SKM-1 (cell line): ENCODE data around the gene PTMA.
A peak's percentile ranks its signal among the peaks of the same experiment; 100 is the strongest.
"Not testable (repeated sequence)": the region's sequence is repeated elsewhere in the genome, so short reads cannot be mapped to it uniquely, and the experiment has no call there.

Experiments used
- DNase-seq: peaks from one replicate; lab custom pipeline; 2025; ENCODE audit not compliant: unreplicated experiment; lab: John Stamatoyannopoulos, UW

PTMA gene

DNA sequence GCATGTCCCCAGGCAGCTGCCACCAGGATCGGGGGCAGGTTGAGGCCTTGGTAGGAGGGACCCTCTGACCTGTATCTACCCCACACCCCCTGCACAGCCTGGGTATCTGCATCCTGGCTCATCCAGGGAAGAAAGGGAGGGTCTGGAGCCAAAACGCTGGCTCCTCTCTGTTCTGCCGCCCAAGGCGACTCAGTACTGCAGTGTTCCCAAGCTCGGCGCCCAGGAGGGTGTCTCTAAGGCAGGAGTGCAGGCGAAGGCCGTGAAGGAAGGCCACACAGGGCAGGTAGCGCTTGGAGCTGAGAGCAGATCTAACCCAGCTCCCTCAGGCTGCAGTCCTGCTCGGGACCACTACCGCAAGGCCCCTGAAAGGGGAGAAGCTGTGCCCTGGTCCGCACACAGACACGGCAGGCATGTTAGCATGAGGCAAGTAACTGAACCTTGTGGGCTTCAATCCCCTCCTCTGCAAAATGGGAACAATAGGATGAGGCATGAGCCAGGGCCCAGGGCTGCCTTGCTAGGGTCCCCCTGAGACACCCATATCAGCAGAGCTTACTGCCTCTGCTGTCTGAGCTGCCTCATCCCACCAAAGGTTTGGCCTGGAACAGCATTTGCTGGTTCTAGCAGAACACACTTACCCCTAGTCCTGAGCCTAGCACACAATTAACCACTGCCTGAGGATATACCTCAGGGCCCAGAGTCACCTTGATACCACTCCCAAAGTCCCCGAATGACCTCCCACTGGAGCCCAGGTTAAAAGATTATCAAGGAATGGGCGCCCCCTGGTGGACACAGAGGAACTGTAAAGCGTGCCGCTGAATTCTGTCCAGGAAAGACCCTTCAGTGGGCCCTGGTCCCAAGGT, 6.5 kb downstream of the PTMA start:
- peak; percentile 43 for DNase-seq

DNA sequence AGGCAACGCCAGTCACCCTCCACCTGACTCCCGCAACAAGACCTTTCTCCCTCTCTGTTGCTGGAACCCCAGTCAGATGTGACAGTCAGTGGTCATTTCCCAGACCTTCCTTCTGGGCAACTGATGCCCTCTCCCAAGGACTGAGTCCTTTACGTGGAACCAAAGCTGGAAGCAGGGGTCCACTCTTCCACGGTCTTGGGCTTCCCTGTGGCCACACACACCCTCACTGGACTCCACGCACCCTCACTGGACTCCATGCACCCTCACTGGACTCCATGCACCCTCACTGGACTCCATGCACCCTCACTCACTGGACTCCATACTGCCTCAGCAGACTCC, 7.1 kb downstream of the PTMA start:
- DNase-seq, result no peak

DNA sequence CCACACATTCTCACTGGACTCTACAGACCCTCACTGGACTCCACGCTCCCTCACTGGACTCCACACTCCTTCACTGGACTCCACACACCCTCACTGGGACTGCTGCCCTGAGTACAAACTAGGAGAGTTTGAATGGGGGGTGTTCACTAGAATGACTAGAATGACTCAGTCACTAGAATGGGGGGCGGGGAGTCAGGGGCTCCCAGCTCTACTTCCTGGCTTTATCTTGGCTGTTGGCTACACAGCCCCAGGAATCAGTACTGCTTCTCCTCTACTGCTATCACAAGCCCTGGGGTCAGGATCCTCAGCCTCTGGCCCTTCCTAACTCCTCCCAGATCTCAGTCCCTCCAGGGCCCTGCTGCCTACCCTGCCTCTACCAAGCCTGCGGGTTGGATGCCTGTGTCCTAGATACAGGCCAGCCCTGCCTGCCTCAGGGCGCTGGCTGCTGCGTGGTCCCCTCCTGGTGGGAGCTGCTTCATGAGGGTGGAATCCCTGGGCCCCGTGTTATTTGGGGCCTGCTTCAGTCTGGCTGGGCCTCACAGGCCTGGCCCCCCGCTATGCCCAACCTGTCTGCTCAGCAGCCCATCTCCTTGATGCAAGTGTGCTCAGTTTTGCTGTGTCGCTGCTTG, 7.8 kb downstream of the PTMA start:
- no peak for DNase-seq

DNA sequence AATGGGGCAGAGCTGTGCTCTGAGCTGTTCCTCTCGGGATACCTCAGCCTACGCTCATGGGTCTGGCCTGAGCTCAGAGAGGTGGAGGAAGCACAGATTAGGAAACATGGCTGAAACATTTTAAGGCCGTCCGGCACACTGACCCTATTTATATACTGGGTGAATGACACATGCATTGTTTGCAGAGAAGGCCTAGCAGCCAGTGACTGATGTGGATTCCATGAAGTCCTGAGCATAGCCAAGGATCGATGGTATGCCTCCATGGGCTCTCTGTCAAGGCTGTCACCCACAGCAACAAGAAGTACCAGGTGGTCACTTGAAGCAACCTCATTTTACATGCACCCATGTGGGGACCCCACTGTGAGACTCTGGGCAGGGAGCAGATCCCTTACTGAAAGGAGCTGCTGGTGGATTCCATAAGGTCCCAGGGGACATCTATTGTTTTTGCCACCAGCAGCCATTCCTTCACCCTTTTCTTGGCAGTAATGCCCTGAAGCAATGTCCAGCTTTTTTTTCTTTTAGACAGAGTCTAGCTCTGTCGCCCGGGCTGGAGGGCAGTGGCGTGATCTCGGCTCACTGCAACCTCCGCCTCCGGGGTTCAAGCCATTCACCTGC, 8.4 kb downstream of the PTMA start:
- no peak for DNase-seq

DNA sequence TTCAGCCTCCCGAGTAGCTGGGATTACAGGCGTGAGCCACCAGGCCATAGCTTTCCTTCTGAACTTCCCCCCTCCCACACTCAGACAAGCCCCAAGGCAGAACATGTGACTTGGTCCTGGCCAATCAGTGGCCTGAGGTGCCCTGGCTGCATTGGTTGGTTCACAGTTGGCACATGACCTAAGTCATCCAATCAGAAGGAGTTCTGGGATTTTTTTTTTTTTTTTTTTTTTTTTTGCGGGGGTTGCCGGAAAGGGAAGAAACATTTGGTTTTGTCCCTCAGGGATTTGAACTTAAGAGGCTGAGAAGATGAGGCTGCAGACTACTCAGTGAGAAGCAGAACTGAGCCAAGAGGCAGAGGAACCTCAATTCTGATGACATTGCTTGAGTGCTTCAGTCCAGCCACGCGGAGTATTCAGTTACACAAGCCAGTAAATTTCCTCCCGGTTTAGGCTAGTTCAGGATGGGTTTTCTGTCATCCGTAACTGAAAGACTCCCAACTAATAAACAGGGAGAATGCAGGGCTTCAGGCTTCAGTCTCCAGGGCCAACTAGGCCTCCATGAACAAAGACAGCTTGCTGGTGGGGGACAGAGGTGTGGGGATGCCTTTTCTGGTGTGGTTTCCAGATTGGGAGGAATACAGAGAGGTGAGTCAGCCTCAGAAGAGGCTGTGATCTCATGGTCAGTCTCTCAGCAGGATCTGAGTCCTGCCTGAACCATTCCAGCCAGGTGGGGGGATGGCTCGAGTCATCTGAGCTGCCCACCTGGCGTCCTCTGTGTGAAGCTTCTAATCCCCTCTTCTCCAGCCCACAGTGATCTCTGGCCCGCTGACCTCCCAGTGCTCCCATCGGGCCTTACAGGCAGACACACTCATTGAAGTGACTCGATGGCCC, 9.2 kb downstream of the PTMA start:
- DNase-seq, result peak; percentile 95

DNA sequence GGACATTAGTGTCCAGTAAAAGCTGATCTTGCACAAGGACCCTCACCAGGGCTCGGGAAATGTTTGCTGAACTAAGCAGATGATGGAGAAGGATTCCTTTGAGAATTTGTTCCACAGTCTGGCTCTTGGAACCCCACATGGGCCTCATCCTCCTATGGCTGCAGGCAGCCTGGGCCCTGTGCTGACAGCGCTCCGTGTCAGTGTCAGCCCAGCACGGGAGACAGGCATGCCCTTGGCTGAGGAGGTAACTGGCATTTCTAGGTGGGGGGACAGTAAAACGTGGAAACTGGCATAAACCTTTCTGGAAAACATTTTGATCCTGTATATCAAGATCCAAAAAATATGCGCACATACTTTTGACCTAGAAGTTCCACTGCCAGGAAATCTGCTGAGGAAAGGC, 10.5 kb downstream of the PTMA start:
- DNase-seq, result no peak

DNA sequence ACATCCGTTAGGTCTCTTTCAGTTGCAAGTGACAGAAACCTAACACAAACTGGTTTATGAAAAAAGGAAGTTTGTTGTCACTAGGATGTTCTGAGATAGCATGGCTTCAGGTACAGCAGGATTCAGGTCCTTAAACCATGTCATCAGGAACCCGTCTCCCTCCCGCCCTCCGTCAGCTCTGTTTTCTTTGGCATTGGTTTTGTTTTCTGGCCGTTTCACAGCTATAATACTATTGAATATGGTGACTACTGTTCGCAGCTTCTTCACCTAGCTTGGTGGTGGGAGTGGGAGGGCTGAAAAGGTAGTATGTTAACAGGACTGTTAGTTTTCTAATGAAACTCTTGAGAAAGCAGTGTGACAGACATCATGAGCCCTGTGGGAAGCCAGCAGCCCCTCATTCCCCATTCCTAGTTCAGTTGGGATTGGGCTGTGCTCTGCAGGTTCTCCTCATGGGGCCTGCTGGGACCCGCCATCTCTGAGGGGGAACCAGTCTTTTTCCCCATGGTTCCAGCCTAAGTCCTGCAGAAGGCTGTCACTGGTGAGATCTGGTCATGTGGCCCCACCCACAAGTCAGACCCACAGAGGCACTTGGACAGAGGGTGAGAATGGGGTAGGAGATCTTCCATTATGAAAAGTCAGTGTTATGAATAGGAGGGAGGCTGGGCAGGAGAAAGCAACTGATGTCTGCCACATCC, 12.1 kb downstream of the PTMA start:
- no peak for DNase-seq

DNA sequence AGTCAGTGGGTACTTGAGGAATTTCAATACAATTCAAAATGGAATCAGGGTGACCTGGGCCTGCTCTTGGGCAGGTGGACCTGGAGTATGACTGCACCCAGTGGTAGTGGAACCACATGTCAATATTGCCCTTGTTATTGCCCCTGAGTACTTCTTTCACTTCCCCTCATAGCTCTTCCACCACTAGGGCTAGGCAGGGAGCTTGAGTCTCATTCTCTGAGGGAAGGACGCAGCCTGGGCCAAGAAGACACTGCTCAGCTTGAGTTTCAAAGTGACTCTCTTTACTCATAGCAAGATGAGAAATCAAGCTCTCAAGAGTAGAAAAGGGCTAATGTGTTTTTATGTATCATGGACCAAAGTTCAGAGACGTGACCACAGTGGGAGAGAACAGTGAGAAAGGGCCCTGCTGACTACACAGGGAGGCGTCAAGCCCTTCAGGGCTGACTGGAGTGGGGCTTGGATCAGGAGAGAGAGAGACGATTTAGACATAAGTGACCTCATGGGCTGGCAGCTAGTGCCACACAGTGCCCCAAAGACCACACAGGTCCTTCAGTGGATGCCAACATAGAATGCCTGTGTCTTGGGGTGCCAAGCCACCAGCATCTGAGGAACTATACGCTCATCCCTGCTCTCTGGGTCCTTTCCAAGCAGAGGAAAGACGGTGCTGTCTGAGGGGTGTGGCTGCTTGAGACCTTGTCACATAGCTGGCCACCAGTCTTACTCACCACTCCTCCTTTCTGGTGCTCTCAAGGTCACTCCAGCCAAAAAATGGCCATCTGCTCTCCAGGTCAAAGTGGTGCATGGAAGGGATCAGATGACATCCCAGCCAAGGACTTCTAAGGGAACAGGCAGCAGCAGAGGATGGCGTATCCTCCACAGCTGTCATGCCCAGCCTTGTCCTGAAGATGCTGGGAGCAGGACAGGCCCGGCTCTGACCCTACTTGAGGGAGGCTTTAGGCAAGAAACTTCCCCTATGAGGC, 13.0 kb downstream of the PTMA start:
- no peak for DNase-seq

DNA sequence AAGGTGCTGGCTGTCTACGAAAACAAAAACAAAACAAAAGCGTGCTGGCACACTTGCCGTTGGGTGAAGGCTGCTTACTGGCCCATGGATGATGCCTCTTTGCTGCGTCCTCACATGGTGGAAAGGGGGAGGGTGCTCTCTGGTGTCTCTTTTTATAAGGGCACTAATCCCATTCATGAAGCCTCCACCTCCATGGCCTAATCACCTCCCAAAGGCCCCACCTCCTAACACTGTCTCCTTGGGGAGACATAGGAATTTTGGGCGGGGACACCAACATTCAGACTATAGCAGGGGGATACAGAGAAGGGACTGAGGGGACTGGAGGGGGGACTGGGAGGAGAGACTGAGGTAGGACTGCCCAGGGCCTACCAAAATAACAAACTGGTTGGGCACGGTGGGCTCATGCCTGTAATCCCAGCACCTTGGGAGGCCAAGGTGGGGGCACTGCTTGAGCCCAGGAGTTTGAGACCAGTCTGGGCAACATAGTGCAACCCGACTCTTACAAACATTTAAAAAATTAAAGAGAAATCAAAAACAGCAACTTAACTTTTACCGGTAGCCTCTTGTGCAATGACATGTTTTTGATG, 14.5 kb downstream of the PTMA start:
- no peak for DNase-seq

DNA sequence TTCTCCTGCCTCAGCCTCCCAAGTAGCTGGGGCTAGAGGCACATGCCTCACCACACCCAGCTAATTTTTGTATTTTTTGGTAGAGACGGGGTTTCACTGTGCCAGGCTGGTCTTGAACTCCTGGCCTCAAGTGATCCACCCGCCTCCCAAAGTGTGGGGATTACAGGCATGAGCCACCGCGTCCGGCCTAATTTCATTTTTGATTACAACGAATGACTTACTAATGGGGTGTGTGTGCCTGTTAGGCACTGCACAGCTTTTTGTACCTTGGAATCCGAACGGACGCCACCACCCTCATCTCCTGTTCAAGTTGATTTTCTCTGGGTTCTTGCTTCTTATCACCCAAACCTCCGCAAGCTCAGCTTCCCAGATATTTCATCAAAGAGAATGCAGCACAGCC, 17.2 kb downstream of the PTMA start:
- no peak for DNase-seq

DNA sequence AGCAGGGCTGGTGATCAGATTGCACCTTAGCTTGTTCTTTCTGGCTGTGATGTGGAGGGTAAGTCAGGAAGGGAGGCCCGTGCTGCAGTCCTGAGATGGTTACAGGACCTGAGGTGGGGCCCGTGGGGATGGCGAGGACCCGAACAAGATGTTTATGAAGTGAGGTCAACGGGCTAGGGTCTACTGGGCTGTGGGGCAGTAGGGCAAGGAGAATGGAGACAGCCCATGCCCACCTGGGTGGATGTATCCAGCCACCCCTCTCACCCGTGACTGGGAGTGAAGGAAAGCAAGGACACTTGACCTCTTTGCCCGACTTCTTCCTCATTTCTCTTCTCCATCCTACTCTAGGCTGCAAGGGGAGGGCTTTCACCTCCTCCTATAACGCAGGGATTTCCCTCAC, 18.0 kb downstream of the PTMA start:
- no peak for DNase-seq

DNA sequence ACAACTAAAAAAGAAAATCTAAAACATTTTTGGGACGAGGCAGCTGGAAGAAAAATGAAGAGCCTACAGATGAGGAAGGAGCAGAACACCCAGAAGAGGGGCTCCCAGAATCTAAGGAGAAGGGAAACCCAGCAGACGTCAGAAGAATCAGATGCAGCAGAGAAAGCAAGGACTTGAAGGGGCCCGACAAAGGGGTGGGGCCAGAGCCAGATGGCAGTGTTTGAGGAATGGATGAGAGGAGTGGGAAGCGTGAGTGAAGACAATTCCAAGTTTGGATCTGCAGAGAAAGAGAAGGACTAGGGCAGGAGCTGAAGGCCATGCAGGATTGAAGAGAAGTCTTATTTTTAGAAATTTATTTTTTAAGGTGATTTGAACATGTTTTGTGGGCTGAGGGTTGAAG, 19.3 kb downstream of the PTMA start:
- no peak for DNase-seq

DNA sequence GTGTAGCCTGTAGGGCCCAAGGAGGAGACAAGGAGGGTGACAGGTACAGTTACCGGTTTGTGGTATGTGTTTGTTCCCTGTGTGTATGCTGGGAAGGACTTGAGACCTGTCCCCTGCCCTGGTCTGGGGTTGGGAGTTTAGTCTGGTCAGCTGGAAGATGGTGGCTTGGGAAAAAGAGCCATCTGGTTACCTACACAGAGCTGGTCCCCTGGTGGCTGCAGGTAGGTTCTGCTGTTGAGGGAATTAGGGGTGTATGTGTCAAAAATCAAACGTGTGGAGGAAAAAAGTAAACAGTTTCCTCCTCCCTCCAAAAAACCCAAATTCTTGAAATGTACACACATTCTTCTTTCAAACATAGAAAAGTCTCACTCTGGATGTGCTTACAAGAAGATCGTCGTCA, 24.3 kb downstream of the PTMA start:
- no peak for DNase-seq

DNA sequence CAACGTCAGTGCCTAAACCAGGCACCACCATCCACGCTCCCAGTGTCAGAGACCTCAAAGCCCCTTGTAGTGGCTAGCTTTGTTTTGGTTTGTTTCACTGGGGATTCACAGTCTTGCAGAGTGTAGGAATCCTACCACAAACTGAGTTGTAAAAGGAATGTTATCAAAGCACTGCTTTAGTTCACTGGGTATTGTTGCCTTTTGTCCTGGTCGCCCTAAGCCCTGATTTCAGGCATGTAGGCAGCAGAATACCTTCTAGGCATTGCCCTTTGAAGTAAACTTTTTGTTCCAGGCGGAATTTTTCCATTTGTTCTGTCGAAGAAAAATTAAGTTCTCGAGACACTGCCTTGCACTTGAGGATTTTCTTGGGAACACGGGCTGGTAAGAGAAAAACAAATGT, 29.4 kb downstream of the PTMA start:
- DNase-seq, result no peak

DNA sequence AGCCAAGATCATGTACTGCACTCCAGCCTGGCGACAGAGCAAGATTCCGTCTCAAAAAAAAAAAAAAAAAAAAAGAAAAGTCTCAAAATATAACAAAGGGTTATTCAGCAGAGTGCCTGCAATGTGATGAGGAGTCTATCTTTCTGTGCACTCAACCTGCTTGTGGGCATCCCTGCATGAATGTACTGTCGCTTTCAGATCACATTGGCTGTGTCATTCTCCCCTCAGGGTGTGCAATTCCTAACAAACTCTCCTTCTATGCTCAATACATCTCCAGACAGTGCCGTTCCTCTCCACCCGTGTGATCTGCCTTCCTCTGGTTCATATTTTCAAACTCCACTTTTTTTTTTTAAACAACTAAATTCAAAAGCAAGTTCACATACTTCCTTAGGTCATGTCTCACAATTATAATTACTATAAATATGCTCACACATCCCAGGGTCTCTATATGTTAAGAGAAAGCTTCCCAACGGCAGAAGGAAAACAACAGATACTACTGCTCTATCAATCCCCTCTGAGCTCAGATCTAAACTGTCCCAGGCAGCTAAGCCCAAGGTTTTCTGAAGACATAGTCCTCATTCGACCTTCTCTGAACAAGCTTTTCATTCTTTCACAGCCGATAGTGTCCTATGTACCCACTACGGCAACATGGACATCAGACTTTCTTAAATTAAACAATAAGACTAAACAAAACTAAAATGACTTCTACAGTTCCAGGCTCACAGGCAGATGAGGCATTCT, 35.2 kb downstream of the PTMA start:
- DNase-seq, result no peak

DNA sequence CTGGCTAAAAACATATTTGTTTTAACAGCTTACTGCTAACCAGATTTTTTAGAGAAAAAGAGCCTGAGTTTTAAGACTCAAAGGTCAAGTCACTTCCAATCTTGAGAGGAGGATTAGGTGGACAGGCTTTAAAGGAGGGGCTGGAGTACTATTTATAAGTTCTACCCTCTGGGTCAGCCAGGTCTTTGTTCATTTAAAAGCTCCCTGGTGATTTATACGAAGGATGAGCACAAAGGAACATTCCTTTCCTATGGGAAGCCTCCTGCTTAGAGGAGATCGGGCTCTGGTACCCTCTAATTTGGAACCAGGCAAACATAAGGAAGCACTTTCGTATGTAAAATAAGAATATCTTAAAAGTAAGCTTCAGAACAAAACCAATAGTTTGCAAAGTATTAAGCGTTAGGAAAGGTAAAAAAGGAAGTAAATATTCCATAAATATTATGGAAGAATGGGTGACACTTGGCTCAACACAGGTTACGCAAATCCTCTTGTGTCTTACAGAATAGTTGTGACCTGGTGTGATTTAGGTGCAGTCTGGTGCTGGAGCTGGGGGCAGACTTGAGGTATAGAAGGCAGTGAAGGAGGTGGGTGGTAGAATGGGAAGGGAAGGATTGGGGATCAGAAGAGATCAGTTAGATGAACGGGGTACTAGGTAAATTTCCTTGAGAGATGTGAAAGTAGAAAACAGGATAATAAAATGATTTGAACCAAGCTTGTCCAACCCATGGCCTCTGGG, 37.1 kb downstream of the PTMA start:
- DNase-seq, result no peak

DNA sequence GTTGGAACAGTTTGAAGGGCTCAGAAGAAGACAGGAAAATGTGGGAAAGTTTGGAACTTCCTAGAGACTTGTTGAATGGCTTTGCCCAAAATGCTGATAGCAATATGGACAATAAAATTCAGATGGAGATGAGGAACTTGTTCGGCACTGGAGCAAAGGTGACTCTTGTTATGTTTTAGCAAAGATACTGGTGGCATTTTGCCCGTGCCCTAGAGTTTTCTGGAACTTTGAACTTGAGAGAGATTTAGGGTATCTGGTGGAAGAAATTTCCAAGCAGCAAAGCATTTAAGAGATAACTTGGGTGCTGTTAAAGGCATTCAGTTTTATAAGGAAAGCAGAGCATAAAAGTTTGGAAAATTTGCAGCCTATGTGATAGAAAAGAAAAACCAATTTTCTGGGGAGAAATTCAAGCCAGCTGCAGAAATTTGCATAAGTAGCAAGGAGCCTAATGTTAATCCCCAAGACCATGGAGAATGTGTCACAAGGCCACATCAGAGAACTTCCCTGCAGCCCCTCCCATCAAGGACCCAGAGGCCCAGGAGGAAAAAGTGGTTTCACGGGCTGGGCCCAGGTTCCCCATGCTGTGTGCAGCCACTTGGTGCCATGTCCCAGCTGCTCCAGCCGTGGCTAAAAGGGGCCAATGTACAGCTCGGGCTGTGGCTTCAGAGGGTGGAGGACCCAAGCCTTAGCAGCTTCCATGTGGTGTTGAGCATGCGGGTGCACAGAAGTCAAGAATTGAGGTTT, 40.0 kb downstream of the PTMA start:
- DNase-seq, result not testable (repeated sequence)
